Loucy (cell line): ENCODE results near the gene CTIF.

Experiments used
- H2AFZ ChIP-seq: fragments of 200-600 bp; sonication (generic); 2 replicates; pipeline ENCODE4 v1.6.0; 2016; ENCODE audit warnings: antibody characterized with exemption, mild to moderate bottlenecking, low read length, moderate library complexity
- H3F3A ChIP-seq: fragments of 200-600 bp; 2 replicates; pipeline ENCODE4 v1.6.0; 2016; ENCODE audit warnings: antibody characterized with exemption, low read depth, mild to moderate bottlenecking
- H3K27me3 ChIP-seq: fragments of 200-600 bp; sonication (generic); 2 replicates; pipeline ENCODE4 v1.6.1; 2014; ENCODE audit warnings: low read length, mild to moderate bottlenecking; ENCODE audit not compliant: insufficient read depth, poor library complexity, severe bottlenecking
- H3K36me3 ChIP-seq: fragments of 200-600 bp; sonication (generic); 2 replicates; pipeline ENCODE4 v1.6.1; 2016; ENCODE audit warnings: low read length; ENCODE audit not compliant: insufficient read depth
- H3K4me1 ChIP-seq: fragments of 200-600 bp; sonication (generic); 2 replicates; pipeline ENCODE4 v1.5.1; 2014; ENCODE audit warnings: low read length, mild to moderate bottlenecking; ENCODE audit not compliant: insufficient read depth, poor library complexity, severe bottlenecking
- H3K4me2 ChIP-seq: fragments of 200-600 bp; sonication (generic); 2 replicates; pipeline ENCODE4 v1.6.0; 2014; ENCODE audit warnings: antibody characterized with exemption, low read length, low read depth, mild to moderate bottlenecking; ENCODE audit not compliant: poor library complexity, severe bottlenecking
- H3K4me3 ChIP-seq: fragments of 200-600 bp; sonication (generic); 2 replicates; pipeline ENCODE4 v1.5.1; 2014; ENCODE audit warnings: low read length, mild to moderate bottlenecking, mixed read lengths; ENCODE audit not compliant: poor library complexity, severe bottlenecking
- H3K79me2 ChIP-seq: fragments of 200-600 bp; sonication (generic); 2 replicates; pipeline ENCODE4 v1.6.1; 2014; ENCODE audit warnings: low read length; ENCODE audit not compliant: insufficient read depth
- H3K9ac ChIP-seq: fragments of 200-600 bp; sonication (generic); 2 replicates; pipeline ENCODE4 v1.6.0; 2014; ENCODE audit warnings: mild to moderate bottlenecking, low read depth, low read length, moderate library complexity; ENCODE audit not compliant: poor library complexity, severe bottlenecking
- H3K9me2 ChIP-seq: fragments of 200-600 bp; sonication (generic); replicated peaks from 2 replicates; pipeline ENCODE4 v1.6.1; 2016; ENCODE audit warnings: low read depth, low read length, mixed read lengths
- H3K9me3 ChIP-seq: fragments of 200-600 bp; sonication (generic); 2 replicates; pipeline ENCODE4 v1.6.1; 2014; ENCODE audit warnings: mild to moderate bottlenecking, antibody characterized with exemption, low read length, low read depth; ENCODE audit not compliant: insufficient read depth
- H4K20me1 ChIP-seq: fragments of 200-600 bp; sonication (generic); 2 replicates; pipeline ENCODE4 v1.6.0; 2014; ENCODE audit warnings: antibody characterized with exemption, low read length, mild to moderate bottlenecking; ENCODE audit not compliant: insufficient read depth, poor library complexity, severe bottlenecking
- EZH2phosphoT487 ChIP-seq: fragments of 200-600 bp; IDR thresholded peaks from 2 replicates; pipeline ENCODE4 v1.6.1; 2018; ENCODE audit warnings: antibody characterized with exemption, mild to moderate bottlenecking, moderate library complexity, borderline replicate concordance
- TF ChIP-seq, protein P1 (sequence below): fragments of 200-600 bp; sonication (generic); conservative IDR thresholded peaks from 2 replicates; pipeline ENCODE4 v1.5.1; 2014; ENCODE audit warnings: mild to moderate bottlenecking, antibody characterized with exemption, low read length

CTIF gene

DNA sequence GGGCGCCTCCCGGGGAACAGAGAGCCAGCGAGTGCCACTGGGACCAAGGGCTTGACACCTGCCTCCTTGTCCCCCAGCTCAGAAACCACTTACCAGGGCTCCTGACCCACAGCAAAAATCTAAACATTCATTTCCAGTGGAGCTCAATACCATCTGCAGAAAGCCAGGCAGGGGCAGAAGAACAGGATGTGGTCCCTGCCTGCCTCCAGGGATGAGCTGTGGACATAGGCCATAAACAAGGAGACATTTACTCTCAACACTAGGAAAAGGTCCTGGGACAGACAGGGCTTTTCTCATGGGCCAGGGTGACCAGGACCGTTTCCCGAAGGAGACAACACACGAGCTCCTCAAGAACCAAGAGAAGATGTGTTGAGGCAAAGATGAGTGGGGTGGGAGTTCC, 203.0 kb downstream of the CTIF start:
- Histone ChIP-seq H3K9me3 (no peaks in the 10 kb centered on the region), H3K27me3 (no peaks in the 10 kb centered on the region), H3K79me2 (no peaks in the 10 kb centered on the region), H3F3A (no peaks in the 10 kb centered on the region), H4K20me1 (no peaks in the 10 kb centered on the region), H3K4me1 (no peaks in the 10 kb centered on the region), H3K9me2 (no peaks in the 10 kb centered on the region), H3K4me3 (no peak overlapping the region), H3K36me3 (no peaks in the 10 kb centered on the region), H2AFZ (no peak overlapping the region), H3K4me2 (no peak overlapping the region), H3K9ac (no peak overlapping the region)
- TF ChIP-seq EZH2phosphoT487 = no peak
- TF ChIP-seq, protein P1, sequence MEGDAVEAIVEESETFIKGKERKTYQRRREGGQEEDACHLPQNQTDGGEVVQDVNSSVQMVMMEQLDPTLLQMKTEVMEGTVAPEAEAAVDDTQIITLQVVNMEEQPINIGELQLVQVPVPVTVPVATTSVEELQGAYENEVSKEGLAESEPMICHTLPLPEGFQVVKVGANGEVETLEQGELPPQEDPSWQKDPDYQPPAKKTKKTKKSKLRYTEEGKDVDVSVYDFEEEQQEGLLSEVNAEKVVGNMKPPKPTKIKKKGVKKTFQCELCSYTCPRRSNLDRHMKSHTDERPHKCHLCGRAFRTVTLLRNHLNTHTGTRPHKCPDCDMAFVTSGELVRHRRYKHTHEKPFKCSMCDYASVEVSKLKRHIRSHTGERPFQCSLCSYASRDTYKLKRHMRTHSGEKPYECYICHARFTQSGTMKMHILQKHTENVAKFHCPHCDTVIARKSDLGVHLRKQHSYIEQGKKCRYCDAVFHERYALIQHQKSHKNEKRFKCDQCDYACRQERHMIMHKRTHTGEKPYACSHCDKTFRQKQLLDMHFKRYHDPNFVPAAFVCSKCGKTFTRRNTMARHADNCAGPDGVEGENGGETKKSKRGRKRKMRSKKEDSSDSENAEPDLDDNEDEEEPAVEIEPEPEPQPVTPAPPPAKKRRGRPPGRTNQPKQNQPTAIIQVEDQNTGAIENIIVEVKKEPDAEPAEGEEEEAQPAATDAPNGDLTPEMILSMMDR = no peak

DNA sequence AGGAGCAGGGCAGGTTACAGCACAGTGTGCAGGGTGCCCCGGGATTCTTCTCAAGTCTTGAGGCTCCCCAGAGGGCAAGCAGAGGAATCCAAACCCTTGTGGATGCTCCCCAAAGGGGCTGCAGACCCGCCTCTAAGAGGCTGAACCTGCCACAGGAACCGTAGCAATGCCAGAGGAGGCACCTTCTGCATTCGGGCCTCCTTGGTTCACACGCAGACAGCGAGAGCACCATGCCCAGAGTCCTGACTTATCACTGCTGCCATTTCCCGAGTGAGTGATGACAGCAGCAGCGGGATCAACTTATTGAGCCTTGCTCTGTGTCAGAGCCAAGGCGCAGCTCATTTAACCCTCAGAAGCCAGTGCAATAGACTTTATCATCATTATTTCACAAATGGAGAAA, 203.5 kb downstream of the CTIF start:
- Histone ChIP-seq H3K36me3 (no peaks in the 10 kb centered on the region), H3K4me3 (no peak overlapping the region), H3K27me3 (no peaks in the 10 kb centered on the region), H3K9me3 (no peaks in the 10 kb centered on the region), H3K9me2 (no peaks in the 10 kb centered on the region), H3F3A (no peaks in the 10 kb centered on the region), H2AFZ (no peak overlapping the region), H3K9ac (no peak overlapping the region), H3K4me1 (no peaks in the 10 kb centered on the region), H4K20me1 (no peaks in the 10 kb centered on the region), H3K79me2 (no peaks in the 10 kb centered on the region), H3K4me2 (no peak overlapping the region)
- TF ChIP-seq, protein P1 = no peak
- no peak for TF ChIP-seq EZH2phosphoT487

DNA sequence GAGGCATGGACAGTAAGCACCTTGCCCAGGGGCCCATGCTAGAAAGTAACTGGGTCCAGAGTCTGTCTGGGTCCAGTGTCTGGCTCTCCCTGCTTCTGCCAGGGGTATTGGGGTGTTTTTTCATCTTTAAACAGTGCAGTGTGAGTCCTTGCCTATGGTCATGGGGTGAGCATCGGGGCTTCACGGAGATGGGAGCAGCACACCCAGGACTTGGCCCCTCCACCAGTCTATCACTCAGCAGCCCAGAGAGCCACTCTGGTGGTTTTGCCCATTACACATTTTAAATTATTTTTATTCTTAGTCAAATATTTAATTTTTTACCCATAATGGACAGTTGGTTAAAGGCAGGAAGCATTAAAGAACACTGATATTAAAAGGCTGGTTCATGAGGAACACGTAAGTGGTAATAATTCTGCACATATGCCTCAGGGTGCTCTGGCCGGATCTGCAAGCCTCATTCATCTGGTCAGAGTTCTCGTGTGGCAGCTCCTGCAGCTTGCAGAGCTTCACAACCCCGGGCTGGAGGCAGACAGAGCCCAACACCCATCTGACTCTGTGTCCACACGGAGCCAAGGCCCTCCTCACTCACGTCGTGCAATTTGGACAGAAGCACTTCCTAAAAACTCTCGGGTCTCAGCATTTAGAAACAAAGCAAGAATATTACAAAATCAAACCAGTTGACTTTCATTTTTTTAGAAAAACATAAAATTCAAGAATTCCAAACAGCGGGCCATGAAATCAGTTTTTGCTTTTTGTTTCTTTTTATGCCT, 204.1 kb downstream of the CTIF start:
- Histone ChIP-seq H3K4me1 (no peaks in the 10 kb centered on the region), H3K79me2 (no peaks in the 10 kb centered on the region), H3K4me2 (no peak overlapping the region), H3K9ac (no peak overlapping the region), H3F3A (no peaks in the 10 kb centered on the region), H3K36me3 (no peaks in the 10 kb centered on the region), H4K20me1 (no peaks in the 10 kb centered on the region), H3K9me2 (no peaks in the 10 kb centered on the region), H3K9me3 (no peaks in the 10 kb centered on the region), H3K4me3 (no peak overlapping the region), H3K27me3 (no peaks in the 10 kb centered on the region), H2AFZ (no peak overlapping the region)
- TF ChIP-seq, protein P1 = no peak
- no peak for TF ChIP-seq EZH2phosphoT487
